HEK293T (cell line): ENCODE results near the gene GRIN2C.

Experiments used
- CTCF ChIA-PET: fragments of 350-600 bp; formaldehyde crosslinking; extraction: SDS; loops from one replicate; lab custom pipeline; 2021; ENCODE audit warnings: antibody characterized with exemption, inconsistent platforms; lab: Yijun Ruan, JAX
- POLR2A ChIA-PET: fragments of 350-600 bp; formaldehyde crosslinking; extraction: SDS; loops from one replicate; lab custom pipeline; 2020; ENCODE audit warnings: antibody characterized with exemption, inconsistent platforms; lab: Yijun Ruan, JAX
- DNase-seq: peaks from one replicate; pipeline ENCODE4 v3.0.0; 2012; ENCODE audit warnings: mixed read lengths; ENCODE audit errors: extremely low spot score
- ARNT ChIP-seq: fragments of 450-650 bp; IDR thresholded peaks from 2 replicates; pipeline ENCODE4 v1.6.1; 2017; ENCODE audit warnings: mild to moderate bottlenecking
- BHLHE40 ChIP-seq: fragments of 450-650 bp; IDR thresholded peaks from 2 replicates; pipeline ENCODE4 v1.6.1; 2016; ENCODE audit warnings: mild to moderate bottlenecking, moderate library complexity, borderline replicate concordance
- CTBP1 ChIP-seq: fragments of 450-650 bp; IDR thresholded peaks from 2 replicates; pipeline ENCODE4 v1.6.1; 2016; ENCODE audit warnings: borderline replicate concordance
- ELF4 ChIP-seq: fragments of 450-650 bp; IDR thresholded peaks from 2 replicates; pipeline ENCODE4 v1.6.1; 2017; ENCODE audit warnings: antibody characterized with exemption
- FOXA1 ChIP-seq: fragments of 450-650 bp; IDR thresholded peaks from 2 replicates; pipeline ENCODE4 v1.6.1; 2016; ENCODE audit warnings: mild to moderate bottlenecking
- FOXK2 ChIP-seq: fragments of 450-650 bp; IDR thresholded peaks from 2 replicates; pipeline ENCODE4 v1.6.1; 2016; ENCODE audit warnings: mild to moderate bottlenecking
- FOXM1 ChIP-seq: fragments of 450-650 bp; IDR thresholded peaks from 2 replicates; pipeline ENCODE4 v1.6.1; 2017; ENCODE audit warnings: mild to moderate bottlenecking, borderline replicate concordance
- HDGF ChIP-seq: fragments of 450-650 bp; IDR thresholded peaks from 2 replicates; pipeline ENCODE4 v1.6.1; 2017; ENCODE audit warnings: antibody characterized with exemption, borderline replicate concordance
- L3MBTL2 ChIP-seq: fragments of 450-650 bp; conservative IDR thresholded peaks from 2 replicates; pipeline ENCODE4 v1.6.1; 2016; ENCODE audit warnings: mild to moderate bottlenecking
- LEF1 ChIP-seq: fragments of 450-650 bp; IDR thresholded peaks from 2 replicates; pipeline ENCODE4 v1.6.1; 2017; ENCODE audit warnings: mild to moderate bottlenecking, borderline replicate concordance
- NFRKB ChIP-seq: fragments of 450-650 bp; IDR thresholded peaks from 2 replicates; pipeline ENCODE4 v1.6.1; 2016; ENCODE audit warnings: mild to moderate bottlenecking, moderate library complexity
- PKNOX1 ChIP-seq: fragments of 450-650 bp; IDR thresholded peaks from 2 replicates; pipeline ENCODE4 v1.6.1; 2016
- SP1 ChIP-seq: fragments of 450-650 bp; IDR thresholded peaks from 2 replicates; pipeline ENCODE4 v1.6.1; 2017
- SUZ12 ChIP-seq: fragments of 450-650 bp; IDR thresholded peaks from 2 replicates; pipeline ENCODE4 v1.6.1; 2016; ENCODE audit warnings: mild to moderate bottlenecking
- TARDBP ChIP-seq: fragments of 450-650 bp; IDR thresholded peaks from 2 replicates; pipeline ENCODE4 v1.6.1; 2016
- ZNF384 ChIP-seq: fragments of 450-650 bp; IDR thresholded peaks from 2 replicates; pipeline ENCODE4 v1.6.1; 2016

GRIN2C gene

GRCh38 chr17:74819801-74820436 is 39.8 kb downstream of the GRIN2C start:
- no peak for TF ChIP-seq NFRKB
- no peak for TF ChIP-seq LEF1
- TF ChIP-seq ARNT, result no peak
- no peak for TF ChIP-seq FOXM1
- no peak for TF ChIP-seq SP1
- TF ChIP-seq ZNF384, result no peak
- TF ChIP-seq HDGF, result no peak
- TF ChIP-seq PKNOX1, result no peak
- TF ChIP-seq TARDBP, result no peak
- no peak for TF ChIP-seq CTBP1
- TF ChIP-seq ELF4, result no peak
- TF ChIP-seq FOXK2, result no peak
- TF ChIP-seq L3MBTL2, result no peak
- no peak for TF ChIP-seq SUZ12
- no peak for TF ChIP-seq FOXA1
- TF ChIP-seq BHLHE40, result no peak
- ChIA-PET POLR2A (no interaction called here), CTCF (interaction anchor here (1.4 kb wide), 1 partner anchor 28 kb away, joined by 3 read pairs; no protein-coding TSS in a partner anchor)
- no peak for DNase-seq

- DNase-seq, result no peak
- POLR2A ChIA-PET, result interaction anchor here (1.2 kb wide), 1 partner anchor 55 kb away, joined by 3 read pairs; the partner anchor contains the start of gene FDXR
- CTCF ChIA-PET, result no interaction called here
- no peak for TF ChIP-seq HDGF
- TF ChIP-seq ELF4, result no peak
- no peak for TF ChIP-seq ARNT
- TF ChIP-seq TARDBP, result no peak
- no peak for TF ChIP-seq CTBP1
- TF ChIP-seq FOXK2, result no peak
Measured at GRCh38 chr17:74818291-74818938, 41.3 kb downstream of the GRIN2C start.

DNA sequence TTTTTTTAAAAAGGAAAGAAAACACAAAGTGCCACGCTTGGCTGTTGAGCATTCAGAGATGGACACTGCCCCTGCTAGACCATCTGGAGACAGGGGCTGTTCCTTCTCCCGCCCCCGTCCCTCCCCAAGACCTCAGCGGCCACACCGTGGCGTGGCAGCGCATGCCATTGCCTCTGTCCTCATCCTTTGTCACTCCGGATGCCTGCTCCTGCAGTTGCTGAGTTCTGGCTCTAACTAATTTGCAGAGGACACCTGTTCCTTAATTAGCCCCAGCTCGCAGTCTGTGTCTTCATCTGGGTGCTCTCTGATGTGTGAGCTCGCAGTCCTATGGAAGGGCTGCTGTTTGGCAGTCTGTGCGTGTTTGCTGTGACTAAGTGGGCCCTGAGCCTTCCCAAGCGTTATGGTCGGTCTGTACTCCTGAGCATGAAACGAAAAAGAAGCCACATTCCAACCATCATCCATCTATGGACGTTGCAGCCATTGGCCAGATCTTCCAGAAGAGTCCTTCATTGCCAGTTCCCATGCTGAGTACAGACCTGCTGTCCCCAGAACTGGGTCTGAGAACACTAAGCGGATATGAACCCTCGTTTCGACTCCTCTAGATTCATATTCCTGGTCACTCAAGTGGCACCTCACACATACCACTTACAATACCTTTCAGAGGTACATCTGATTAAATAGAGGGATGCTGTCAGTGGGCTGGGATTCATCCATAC is 42.6 kb downstream of the GRIN2C start:
- ChIA-PET POLR2A (no interaction called here), CTCF (interaction anchor here (0.6 to 1.4 kb wide), 5 partner anchors 10 to 45 kb away, joined by 3 to 4 read pairs (median 3); no protein-coding TSS in a partner anchor)
- no peak for TF ChIP-seq L3MBTL2
- DNase-seq, result no peak

- ChIA-PET POLR2A (no interaction called here), CTCF (interaction anchor here (0.6 to 1.4 kb wide), 4 partner anchors 9 to 40 kb away, joined by 3 read pairs; no protein-coding TSS in a partner anchor)
- DNase-seq, result peak; percentile 54
- TF ChIP-seq SUZ12 (no peak), L3MBTL2 (no peak)
Measured at GRCh38 chr17:74815550-74816370, 43.9 kb downstream of the GRIN2C start.

DNA sequence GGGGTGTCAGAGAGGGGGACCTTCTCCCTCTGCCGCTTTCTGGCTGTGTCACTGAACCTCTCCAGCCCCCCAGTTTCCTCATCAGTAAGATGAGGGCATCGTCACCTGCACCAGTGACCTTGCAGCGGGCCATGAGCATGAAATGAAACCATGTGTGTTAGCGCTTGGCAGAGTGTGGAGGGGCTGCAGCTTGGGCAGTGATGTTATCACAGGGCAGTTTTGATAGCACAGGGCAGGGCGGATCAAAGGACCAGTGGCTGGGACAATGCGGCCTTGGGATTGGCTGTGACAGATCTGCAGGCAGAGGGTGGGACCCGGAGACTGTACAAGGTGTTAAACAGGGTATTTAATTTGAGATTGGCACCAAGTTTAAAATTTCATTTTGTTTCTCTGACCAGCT is 44.6 kb downstream of the GRIN2C start:
- CTCF ChIA-PET, result no interaction called here
- DNase-seq, result no peak
- POLR2A ChIA-PET, result no interaction called here
- TF ChIP-seq ARNT (no peak), SUZ12 (no peak), FOXA1 (no peak), TARDBP (no peak), ZNF384 (no peak), CTBP1 (no peak), BHLHE40 (no peak), PKNOX1 (no peak), L3MBTL2 (no peak), LEF1 (no peak), FOXK2 (no peak), HDGF (no peak), SP1 (no peak), FOXM1 (no peak), ELF4 (no peak), NFRKB (no peak)

GRCh38 chr17:74814453-74814852 is 45.2 kb downstream of the GRIN2C start:
- POLR2A ChIA-PET, result no interaction called here
- DNase-seq, result no peak
- CTCF ChIA-PET, result no interaction called here
- TF ChIP-seq SP1, result no peak
- TF ChIP-seq HDGF, result no peak
- no peak for TF ChIP-seq PKNOX1
- TF ChIP-seq FOXK2, result no peak
- no peak for TF ChIP-seq ZNF384
- TF ChIP-seq FOXM1, result no peak
- TF ChIP-seq LEF1, result no peak
- no peak for TF ChIP-seq SUZ12
- no peak for TF ChIP-seq NFRKB
- TF ChIP-seq L3MBTL2, result no peak
